ENCODE measurements around the gene KCNV2.

DNA sequence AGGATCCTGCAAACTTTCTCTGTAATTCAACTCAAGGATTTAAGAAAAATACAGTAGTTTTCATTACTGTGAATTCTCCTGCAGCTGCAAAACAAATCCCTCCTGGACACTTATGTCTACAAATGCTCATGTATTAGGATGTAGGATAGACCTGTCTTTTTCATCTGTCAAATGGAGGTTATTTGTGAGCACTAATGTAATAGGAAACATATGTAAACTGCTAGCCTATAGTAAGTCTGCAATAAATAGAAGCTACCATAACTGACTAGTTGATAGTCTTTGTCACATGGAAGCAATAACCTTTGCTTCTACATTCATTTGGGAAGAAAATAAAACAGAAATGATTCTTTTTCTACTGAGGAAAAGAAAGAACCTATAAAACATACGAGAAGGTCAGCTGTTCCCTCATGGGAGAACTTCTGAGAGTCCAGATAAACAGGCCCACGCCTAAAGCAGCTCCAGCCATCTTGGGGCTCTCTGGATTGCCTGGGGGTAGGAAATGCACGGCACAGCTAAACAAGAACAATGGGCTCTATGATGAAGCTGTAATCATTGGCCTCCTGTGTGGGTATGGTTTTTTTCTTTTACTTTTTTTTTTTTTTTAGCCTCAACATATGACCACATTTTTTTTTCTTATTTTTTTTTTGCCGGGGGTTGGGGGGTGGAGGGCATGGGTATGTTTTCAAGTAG lies 6.2 kb downstream of the KCNV2 start:
- TF ChIP-seq, protein P1, sequence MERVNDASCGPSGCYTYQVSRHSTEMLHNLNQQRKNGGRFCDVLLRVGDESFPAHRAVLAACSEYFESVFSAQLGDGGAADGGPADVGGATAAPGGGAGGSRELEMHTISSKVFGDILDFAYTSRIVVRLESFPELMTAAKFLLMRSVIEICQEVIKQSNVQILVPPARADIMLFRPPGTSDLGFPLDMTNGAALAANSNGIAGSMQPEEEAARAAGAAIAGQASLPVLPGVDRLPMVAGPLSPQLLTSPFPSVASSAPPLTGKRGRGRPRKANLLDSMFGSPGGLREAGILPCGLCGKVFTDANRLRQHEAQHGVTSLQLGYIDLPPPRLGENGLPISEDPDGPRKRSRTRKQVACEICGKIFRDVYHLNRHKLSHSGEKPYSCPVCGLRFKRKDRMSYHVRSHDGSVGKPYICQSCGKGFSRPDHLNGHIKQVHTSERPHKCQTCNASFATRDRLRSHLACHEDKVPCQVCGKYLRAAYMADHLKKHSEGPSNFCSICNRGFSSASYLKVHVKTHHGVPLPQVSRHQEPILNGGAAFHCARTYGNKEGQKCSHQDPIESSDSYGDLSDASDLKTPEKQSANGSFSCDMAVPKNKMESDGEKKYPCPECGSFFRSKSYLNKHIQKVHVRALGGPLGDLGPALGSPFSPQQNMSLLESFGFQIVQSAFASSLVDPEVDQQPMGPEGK (CRISPR knock-in tag; IDR thresholded peaks at IDR 0.05; ENCODE audit: borderline replicate concordance) = no peak
- no peak for TF ChIP-seq ZFP3 (CRISPR knock-in tag; IDR thresholded peaks at IDR 0.05)
- no peak for TF ChIP-seq TSHZ2 (CRISPR knock-in tag; IDR thresholded peaks at IDR 0.05)
- no peak for TF ChIP-seq CSDC2 (CRISPR knock-in tag; IDR thresholded peaks at IDR 0.05)
- TF ChIP-seq, protein P2, sequence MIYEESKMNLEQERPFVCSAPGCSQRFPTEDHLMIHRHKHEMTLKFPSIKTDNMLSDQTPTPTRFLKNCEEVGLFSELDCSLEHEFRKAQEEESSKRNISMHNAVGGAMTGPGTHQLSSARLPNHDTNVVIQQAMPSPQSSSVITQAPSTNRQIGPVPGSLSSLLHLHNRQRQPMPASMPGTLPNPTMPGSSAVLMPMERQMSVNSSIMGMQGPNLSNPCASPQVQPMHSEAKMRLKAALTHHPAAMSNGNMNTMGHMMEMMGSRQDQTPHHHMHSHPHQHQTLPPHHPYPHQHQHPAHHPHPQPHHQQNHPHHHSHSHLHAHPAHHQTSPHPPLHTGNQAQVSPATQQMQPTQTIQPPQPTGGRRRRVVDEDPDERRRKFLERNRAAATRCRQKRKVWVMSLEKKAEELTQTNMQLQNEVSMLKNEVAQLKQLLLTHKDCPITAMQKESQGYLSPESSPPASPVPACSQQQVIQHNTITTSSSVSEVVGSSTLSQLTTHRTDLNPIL (CRISPR knock-in tag; IDR thresholded peaks at IDR 0.05; ENCODE audit: low read depth) = no peak
- TF ChIP-seq ARNTL (CRISPR knock-in tag; IDR thresholded peaks at IDR 0.05; ENCODE audit: borderline replicate concordance, low read depth) = no peak
- TF ChIP-seq SNAI2 (CRISPR knock-in tag; IDR thresholded peaks at IDR 0.05) = no peak
- no peak for TF ChIP-seq PPARA (CRISPR knock-in tag; IDR thresholded peaks at IDR 0.05; ENCODE audit: borderline replicate concordance)
- TF ChIP-seq ZFP30 (CRISPR knock-in tag; IDR thresholded peaks at IDR 0.05) = no peak
- no peak for TF ChIP-seq RARB (CRISPR knock-in tag; IDR thresholded peaks at IDR 0.05)
- no peak for TF ChIP-seq ZNF8 (CRISPR knock-in tag; IDR thresholded peaks at IDR 0.05)
- TF ChIP-seq, protein P3, sequence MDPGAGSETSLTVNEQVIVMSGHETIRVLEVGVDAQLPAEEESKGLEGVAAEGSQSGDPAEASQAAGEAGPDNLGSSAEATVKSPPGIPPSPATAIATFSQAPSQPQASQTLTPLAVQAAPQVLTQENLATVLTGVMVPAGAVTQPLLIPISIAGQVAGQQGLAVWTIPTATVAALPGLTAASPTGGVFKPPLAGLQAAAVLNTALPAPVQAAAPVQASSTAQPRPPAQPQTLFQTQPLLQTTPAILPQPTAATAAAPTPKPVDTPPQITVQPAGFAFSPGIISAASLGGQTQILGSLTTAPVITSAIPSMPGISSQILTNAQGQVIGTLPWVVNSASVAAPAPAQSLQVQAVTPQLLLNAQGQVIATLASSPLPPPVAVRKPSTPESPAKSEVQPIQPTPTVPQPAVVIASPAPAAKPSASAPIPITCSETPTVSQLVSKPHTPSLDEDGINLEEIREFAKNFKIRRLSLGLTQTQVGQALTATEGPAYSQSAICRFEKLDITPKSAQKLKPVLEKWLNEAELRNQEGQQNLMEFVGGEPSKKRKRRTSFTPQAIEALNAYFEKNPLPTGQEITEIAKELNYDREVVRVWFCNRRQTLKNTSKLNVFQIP (CRISPR knock-in tag; IDR thresholded peaks at IDR 0.05; ENCODE audit: borderline replicate concordance, low read depth) = no peak
- no peak for TF ChIP-seq ESRRG (CRISPR knock-in tag; IDR thresholded peaks at IDR 0.05)
- TF ChIP-seq ZNF70 (CRISPR knock-in tag; IDR thresholded peaks at IDR 0.05) = no peak
